Activated CD4-positive, alpha-beta memory T cell treated with anti-CD3 and anti-CD28 coated beads for 36 hours (primary cell): ENCODE results near the gene ABLIM2. TPM values are rescaled to one million over a fixed set of nuclear protein-coding genes. Genes with fewer than 3 reads are reported as not detected.
"Not testable (repeated sequence)": the region's sequence is repeated elsewhere in the genome, so short reads cannot be mapped to it uniquely, and the experiment has no call there.

ENCODE experiments used
- CTCF ChIA-PET: fragments of 350-600 bp; sonication (Branson Sonifier 250); formaldehyde crosslinking; loops from one replicate; lab custom pipeline; 2021; ENCODE audit warnings: antibody characterized with exemption, inconsistent platforms; lab: Charles Lee
- POLR2A ChIA-PET: fragments of 350-600 bp; sonication (Branson Sonifier 250); formaldehyde crosslinking; loops from one replicate; lab custom pipeline; 2021; ENCODE audit warnings: antibody characterized with exemption; lab: Charles Lee
- DNase-seq: peaks from one replicate; pipeline ENCODE4 v3.0.0-alpha.2; 2020
- H3K27ac Mint-ChIP-seq: one replicate; pipeline ENCODE4 v1.8.0; 2021; ENCODE audit warnings: mixed read lengths
- H3K27me3 Mint-ChIP-seq: one replicate; pipeline ENCODE4 v1.8.0; 2021; ENCODE audit warnings: mixed read lengths
- H3K36me3 Mint-ChIP-seq: one replicate; pipeline ENCODE4 v1.8.0; 2021; ENCODE audit warnings: mixed read lengths
- H3K4me1 Mint-ChIP-seq: one replicate; pipeline ENCODE4 v1.8.0; 2021; ENCODE audit warnings: low read depth, mixed read lengths
- H3K4me3 Mint-ChIP-seq: one replicate; pipeline ENCODE4 v1.8.0; 2021; ENCODE audit warnings: mild to moderate bottlenecking, mixed read lengths
- H3K9me3 Mint-ChIP-seq: one replicate; pipeline ENCODE4 v1.8.0; 2021; ENCODE audit warnings: mixed read lengths
- intact Hi-C: fragments of 100-400 bp; cut with micrococcal nuclease; formaldehyde crosslinking; loops from one replicate; pipeline ENCODE4 v1.15.1; 2023
- total RNA-seq, 2 experiments: library from RNA; stranded (reverse); gene quantifications; one replicate each; pipeline ENCODE4 v1.2.3, GENCODE V29; 2021

ABLIM2 gene
- total RNA-seq, 2 experiments from 2014 or later, result 0.55 to 0.63 TPM

GRCh38 chr4:7945709-7946380, 212.8 kb downstream of the ABLIM2 start:
- POLR2A ChIA-PET, result no interaction called here
- no peak for DNase-seq
- CTCF ChIA-PET, result no interaction called here
- H3K27ac Mint-ChIP-seq, result no peak overlapping the region
- peaks cover 10% of the 10 kb centered on the region for H3K4me1 Mint-ChIP-seq
- H3K4me3 Mint-ChIP-seq, result no peak overlapping the region
- H3K36me3 Mint-ChIP-seq, result no peaks in the 10 kb centered on the region
- intact Hi-C loops, result no loop called here
- no peaks in the 10 kb centered on the region for H3K9me3 Mint-ChIP-seq
- no peaks in the 10 kb centered on the region for H3K27me3 Mint-ChIP-seq

GRCh38 chr4:7944599-7945220, 213.9 kb downstream of the ABLIM2 start:
- H3K4me1 Mint-ChIP-seq, result peaks cover 10% of the 10 kb centered on the region
- no peak overlapping the region for H3K4me3 Mint-ChIP-seq
- no peaks in the 10 kb centered on the region for H3K9me3 Mint-ChIP-seq
- ChIA-PET POLR2A (no interaction called here), CTCF (no interaction called here)
- no peak for DNase-seq
- H3K27ac Mint-ChIP-seq, result no peak overlapping the region
- H3K27me3 Mint-ChIP-seq, result no peaks in the 10 kb centered on the region
- H3K36me3 Mint-ChIP-seq, result no peaks in the 10 kb centered on the region
- intact Hi-C loops, result no loop called here

- DNase-seq, POLR2A ChIA-PET, H3K36me3 Mint-ChIP-seq, H3K27ac Mint-ChIP-seq, H3K27me3 Mint-ChIP-seq, CTCF ChIA-PET, H3K9me3 Mint-ChIP-seq, H3K4me1 Mint-ChIP-seq, intact Hi-C loops, H3K4me3 Mint-ChIP-seq: not testable (repeated sequence)
Observed at GRCh38 chr4:7943688-7944087, 214.9 kb downstream of the ABLIM2 start.

GRCh38 chr4:7943211-7943610, 215.4 kb downstream of the ABLIM2 start:
- intact Hi-C loops, result no loop called here
- Mint-ChIP-seq H3K27ac (no peak overlapping the region), H3K27me3 (no peaks in the 10 kb centered on the region), H3K9me3 (no peaks in the 10 kb centered on the region), H3K36me3 (peaks cover 3% of the 10 kb centered on the region), H3K4me1 (peaks cover 7% of the 10 kb centered on the region), H3K4me3 (no peak overlapping the region)
- DNase-seq, result no peak
- ChIA-PET CTCF (interaction anchor here (1.1 kb wide), 1 partner anchor 141 kb away, joined by 4 read pairs; no protein-coding TSS in a partner anchor), POLR2A (no interaction called here)

GRCh38 chr4:7941965-7942496, 216.6 kb downstream of the ABLIM2 start:
- Mint-ChIP-seq H3K4me3 (no peak overlapping the region), H3K27ac (no peak overlapping the region), H3K36me3 (peaks cover 5% of the 10 kb centered on the region), H3K4me1 (peaks cover 14% of the 10 kb centered on the region), H3K27me3 (no peaks in the 10 kb centered on the region), H3K9me3 (no peaks in the 10 kb centered on the region)
- CTCF ChIA-PET, result interaction anchor here (1.1 kb wide), 1 partner anchor 140 kb away, joined by 4 read pairs; no protein-coding TSS in a partner anchor
- POLR2A ChIA-PET, result no interaction called here
- no peak for DNase-seq
- intact Hi-C loops, result no loop called here

GRCh38 chr4:7941111-7941964, 217.3 kb downstream of the ABLIM2 start:
- DNase-seq, result no peak
- Mint-ChIP-seq H3K27ac (no peak overlapping the region), H3K36me3 (peaks cover 7% of the 10 kb centered on the region), H3K9me3 (no peaks in the 10 kb centered on the region), H3K27me3 (no peaks in the 10 kb centered on the region), H3K4me3 (peak overlapping the region; percentile 6), H3K4me1 (peaks cover 18% of the 10 kb centered on the region)
- intact Hi-C loops, result no loop called here
- POLR2A ChIA-PET, result no interaction called here
- CTCF ChIA-PET, result no interaction called here

- no peaks in the 10 kb centered on the region for H3K9me3 Mint-ChIP-seq
- no peaks in the 10 kb centered on the region for H3K27me3 Mint-ChIP-seq
- peak within 1 kb of the TSS; percentile 76 for H3K4me3 Mint-ChIP-seq
- H3K27ac Mint-ChIP-seq, result no peak within 1 kb of the TSS
- H3K4me1 Mint-ChIP-seq, result peaks cover 31% of the 10 kb centered on the region
- ChIA-PET CTCF (interaction anchor here (0.7 to 3.5 kb wide), 10 partner anchors 10 to 138 kb away, joined by 3 to 16 read pairs (median 4); no protein-coding TSS in a partner anchor), POLR2A (interaction anchor here (0.8 to 2.8 kb wide), 6 partner anchors 21 to 111 kb away, joined by 3 to 17 read pairs (median 4); no protein-coding TSS in a partner anchor)
- intact Hi-C loops, result loop anchor here (1.0 to 5.0 kb wide), 3 partner anchors 21 to 63 kb away; no protein-coding TSS in a partner anchor
- H3K36me3 Mint-ChIP-seq, result peaks cover 7% of the 10 kb centered on the region
- DNase-seq, result peak; percentile 91
Observed at GRCh38 chr4:7939377-7940108, 219.1 kb downstream of the ABLIM2 start, which contains the start of gene AFAP1. TSS of gene AFAP1 (minus strand) at chr4:7939861. CDS start at chr4:7872078, 67,783 bp downstream.

GRCh38 chr4:7938609-7939376, 219.8 kb downstream of the ABLIM2 start:
- peak overlapping the region; percentile 76 for H3K4me3 Mint-ChIP-seq
- H3K9me3 Mint-ChIP-seq, result no peaks in the 10 kb centered on the region
- peak overlapping the region; percentile 61 for H3K27ac Mint-ChIP-seq
- H3K4me1 Mint-ChIP-seq, result peaks cover 38% of the 10 kb centered on the region
- POLR2A ChIA-PET, result interaction anchor here (1.0 to 2.8 kb wide), 7 partner anchors 22 to 110 kb away, joined by 3 to 17 read pairs (median 3); no protein-coding TSS in a partner anchor
- intact Hi-C loops, result loop anchor here (1.0 to 5.0 kb wide), 3 partner anchors 22 to 62 kb away; no protein-coding TSS in a partner anchor
- H3K36me3 Mint-ChIP-seq, result peaks cover 11% of the 10 kb centered on the region
- no peak for DNase-seq
- CTCF ChIA-PET, result interaction anchor here (0.7 to 3.5 kb wide), 15 partner anchors 9 to 137 kb away, joined by 3 to 16 read pairs (median 5); no protein-coding TSS in a partner anchor
- H3K27me3 Mint-ChIP-seq, result no peaks in the 10 kb centered on the region

- Mint-ChIP-seq H3K27me3 (no peaks in the 10 kb centered on the region), H3K4me1 (peaks cover 41% of the 10 kb centered on the region), H3K4me3 (peak overlapping the region; percentile 76), H3K9me3 (no peaks in the 10 kb centered on the region), H3K27ac (peak overlapping the region; percentile 61), H3K36me3 (peaks cover 13% of the 10 kb centered on the region)
- CTCF ChIA-PET, result interaction anchor here (0.9 to 3.5 kb wide), 14 partner anchors 10 to 136 kb away, joined by 3 to 16 read pairs (median 4); no protein-coding TSS in a partner anchor
- intact Hi-C loops, result loop anchor here (2.0 to 5.0 kb wide), 2 partner anchors 34 to 61 kb away; no protein-coding TSS in a partner anchor
- peak; percentile 33 for DNase-seq
- POLR2A ChIA-PET, result interaction anchor here (1.0 to 2.8 kb wide), 5 partner anchors 22 to 83 kb away, joined by 3 to 17 read pairs (median 3); no protein-coding TSS in a partner anchor
Observed at GRCh38 chr4:7938266-7938608, 220.4 kb downstream of the ABLIM2 start.

GRCh38 chr4:7937006-7937405, 221.6 kb downstream of the ABLIM2 start:
- Mint-ChIP-seq H3K36me3 (peaks cover 13% of the 10 kb centered on the region), H3K27me3 (no peaks in the 10 kb centered on the region), H3K4me3 (peak overlapping the region; percentile 76), H3K27ac (no peak overlapping the region), H3K4me1 (peaks cover 41% of the 10 kb centered on the region), H3K9me3 (no peaks in the 10 kb centered on the region)
- ChIA-PET POLR2A (no interaction called here), CTCF (interaction anchor here (1.3 to 3.5 kb wide), 5 partner anchors 49 to 135 kb away, joined by 3 to 16 read pairs (median 10); no protein-coding TSS in a partner anchor)
- intact Hi-C loops, result loop anchor here (1.0 to 5.0 kb wide), 2 partner anchors 35 to 50 kb away; no protein-coding TSS in a partner anchor
- no peak for DNase-seq
